Cardiac septum (tissue), 1 donor: ENCODE data around the gene VIPR1. TPM values are rescaled to one million over a fixed set of nuclear protein-coding genes. Genes with fewer than 3 reads are reported as not detected.

Experiments used
- DNase-seq: peaks from one replicate; pipeline ENCODE4 v3.0.0-alpha.2; 2020; ENCODE audit warnings: low spot score
- intact Hi-C: fragments of 100-400 bp; cut with DNase I; formaldehyde crosslinking; loops from one replicate; pipeline ENCODE4 v1.14.0; 2022
- total RNA-seq: library from RNA; stranded (reverse); fragmentation: NEBNext Ultra II Directional; extraction: Animal tissue kit (Norgen Biotek cat#: 25700); gene quantifications from one replicate; pipeline ENCODE4 v1.2.1, GENCODE V29; 2021
- donor health status: DM: no; HTN: no; CAD: no.

VIPR1 gene
- total RNA-seq, 1 donor from 2014 or later = 0.89 TPM

- intact Hi-C loops = no loop called here
- DNase-seq = peak; percentile 49
Observed at GRCh38 chr3:42507252-42507651, 4.8 kb downstream of the VIPR1 start.

DNA sequence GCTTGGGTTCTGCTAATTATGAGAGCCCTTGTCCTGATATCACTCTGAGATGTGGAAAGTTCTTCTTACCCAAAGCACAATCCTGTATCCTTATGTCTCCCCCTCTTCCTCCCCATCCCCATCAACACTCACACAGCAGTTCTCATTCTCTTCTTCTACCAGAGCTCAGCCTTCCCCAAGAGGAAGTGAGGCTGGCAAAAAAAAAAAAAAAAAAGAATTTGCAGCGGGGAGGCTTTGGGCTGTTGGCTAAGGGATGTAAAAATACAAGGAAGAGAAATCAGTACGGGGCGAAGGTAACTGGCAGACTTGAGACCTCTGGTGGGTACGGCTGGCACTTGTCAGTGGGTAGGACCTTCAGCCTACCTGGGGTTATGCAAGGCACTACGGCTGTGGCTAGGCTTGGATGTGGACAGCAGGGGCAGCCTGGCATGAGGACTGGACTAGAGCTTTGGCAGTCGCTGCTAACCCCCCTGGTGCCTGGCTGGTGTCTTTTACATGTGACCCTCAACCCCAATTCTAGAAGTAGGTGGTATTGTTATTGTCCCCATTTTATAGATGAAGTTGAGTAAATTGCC is 5.4 kb downstream of the VIPR1 start:
- intact Hi-C loops = no loop called here
- peak; percentile 71 for DNase-seq

DNA sequence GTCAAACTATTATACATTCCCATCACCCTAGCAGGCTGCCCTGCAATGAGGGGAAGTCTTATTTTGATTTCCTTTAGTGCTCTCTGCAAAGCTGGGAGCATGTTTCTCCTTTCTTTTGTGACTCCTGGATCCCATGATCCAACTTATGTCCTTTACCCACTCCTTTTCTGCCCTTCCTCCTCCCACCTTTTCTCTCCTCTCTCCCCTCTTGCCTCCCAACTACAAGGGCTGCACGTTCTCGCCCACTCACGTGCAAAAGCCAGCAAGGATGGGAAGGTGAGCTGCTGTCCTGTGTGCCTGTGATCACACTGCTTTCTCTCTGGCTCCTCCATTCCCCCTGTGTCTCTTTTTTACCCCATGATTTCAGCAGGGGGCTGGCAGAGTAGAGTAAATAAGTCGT is 6.1 kb downstream of the VIPR1 start:
- intact Hi-C loops = no loop called here
- DNase-seq = no peak

GRCh38 chr3:42509111-42509510 is 6.7 kb downstream of the VIPR1 start:
- DNase-seq = peak; percentile 67
- intact Hi-C loops = no loop called here

- intact Hi-C loops = no loop called here
- DNase-seq = no peak
Observed at GRCh38 chr3:42510325-42510724, 7.9 kb downstream of the VIPR1 start.

DNA sequence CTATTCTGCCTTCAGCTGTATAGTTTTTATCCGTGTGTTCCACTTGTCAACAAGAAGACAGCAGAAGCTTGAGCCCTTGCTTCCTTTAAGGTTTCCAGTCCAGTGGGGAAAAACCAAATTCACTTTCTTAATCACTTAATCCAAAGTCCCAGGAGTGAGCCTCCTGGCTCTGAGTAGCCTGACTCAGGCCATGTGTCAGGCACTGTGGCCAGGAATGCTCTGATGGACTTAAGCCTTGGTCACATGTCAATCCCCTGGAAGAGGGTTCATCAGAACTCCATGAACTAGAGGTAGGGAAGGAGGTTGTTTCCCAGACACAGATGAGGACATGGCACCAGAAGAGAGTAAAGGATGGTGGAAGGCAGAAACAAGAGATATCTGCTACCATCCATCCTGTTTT is 8.8 kb downstream of the VIPR1 start:
- DNase-seq = no peak
- intact Hi-C loops = no loop called here

DNA sequence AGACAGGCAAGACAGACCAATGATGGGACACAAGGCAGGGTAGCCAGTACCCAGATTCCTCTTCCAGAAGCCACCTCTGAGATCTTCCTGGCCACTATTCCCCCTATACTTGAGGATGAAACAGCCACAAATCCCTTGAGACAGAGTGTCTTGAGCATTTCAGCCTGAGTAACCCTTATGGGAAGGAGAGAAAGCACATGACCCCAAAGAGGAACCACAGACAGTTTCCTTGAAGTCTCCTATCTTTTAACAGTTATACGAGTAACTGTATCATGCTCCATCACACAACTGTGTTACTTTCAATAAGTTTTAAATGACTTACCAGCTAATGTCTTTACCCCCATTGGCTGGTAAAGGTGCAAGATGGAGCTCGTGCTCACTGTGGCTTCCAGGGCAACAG is 9.3 kb downstream of the VIPR1 start:
- intact Hi-C loops = no loop called here
- DNase-seq = no peak

DNA sequence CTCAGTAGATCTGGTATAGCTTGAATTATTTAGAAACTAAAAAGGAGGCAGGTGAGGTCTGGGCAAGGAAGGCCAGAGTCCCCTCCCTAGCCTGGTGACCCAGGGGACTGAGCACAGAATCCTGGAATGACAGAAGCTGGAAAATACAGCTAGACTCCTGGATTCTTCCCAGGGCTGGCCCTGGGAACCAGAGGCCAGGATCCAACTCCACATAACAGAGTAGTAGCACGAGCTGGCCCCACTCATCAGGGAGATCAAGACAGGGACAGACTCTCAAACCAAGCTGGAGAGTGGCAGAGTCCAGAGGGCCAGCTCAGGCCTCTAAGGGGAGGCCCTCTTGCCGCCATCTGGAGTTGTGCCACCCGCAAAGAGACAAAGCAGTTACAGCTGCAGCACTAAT is 10.7 kb downstream of the VIPR1 start:
- intact Hi-C loops = no loop called here
- no peak for DNase-seq

- DNase-seq = no peak
- intact Hi-C loops = no loop called here
Observed at GRCh38 chr3:42513521-42513920, 11.1 kb downstream of the VIPR1 start.

DNA sequence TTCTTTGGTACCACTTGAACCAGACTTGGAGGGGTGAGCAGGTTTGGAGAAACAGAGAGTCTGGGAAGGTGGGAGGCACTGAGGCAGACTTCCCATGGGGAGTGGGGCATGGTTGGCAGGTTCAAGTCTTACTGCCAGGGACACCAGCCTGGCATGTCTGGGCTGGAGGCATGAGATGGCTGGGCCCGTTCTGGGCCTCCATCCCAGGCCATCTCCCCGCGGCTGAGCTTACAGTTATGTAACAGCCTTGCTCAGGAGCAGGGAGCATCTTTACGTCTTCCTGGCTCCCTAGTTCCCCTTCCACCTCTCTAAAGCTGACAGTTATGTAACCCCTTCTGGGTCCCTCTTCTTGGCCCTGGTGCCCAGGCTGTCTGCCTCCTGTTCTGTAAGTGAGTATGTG is 12.4 kb downstream of the VIPR1 start:
- DNase-seq = no peak
- intact Hi-C loops = no loop called here

DNA sequence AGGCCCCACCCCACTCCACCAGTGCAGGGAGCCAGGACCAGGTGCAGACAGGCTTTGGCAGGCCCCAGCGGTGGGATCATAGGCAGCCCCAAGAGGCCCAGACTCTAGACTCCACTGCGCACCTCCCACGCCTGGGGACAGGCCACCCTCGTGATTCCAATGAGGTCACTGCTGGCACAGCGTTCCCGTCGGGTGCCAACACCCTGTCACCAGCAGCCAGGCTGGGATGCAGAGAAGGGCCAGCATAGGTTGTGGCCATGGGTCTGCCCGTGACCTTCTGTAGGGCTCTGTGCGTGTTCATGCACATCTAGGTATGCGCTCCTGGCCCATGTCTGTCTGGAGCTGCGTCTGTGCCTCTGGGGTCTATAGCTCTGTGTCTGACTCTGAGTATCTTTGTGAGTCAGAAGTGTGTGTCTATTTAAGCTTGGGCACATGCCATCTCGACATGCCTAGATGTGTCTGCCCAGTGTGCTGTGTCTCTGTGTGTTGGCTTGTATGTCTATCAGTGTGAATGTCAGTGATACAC is 13.0 kb downstream of the VIPR1 start:
- intact Hi-C loops = no loop called here
- DNase-seq = peak; percentile 89

DNA sequence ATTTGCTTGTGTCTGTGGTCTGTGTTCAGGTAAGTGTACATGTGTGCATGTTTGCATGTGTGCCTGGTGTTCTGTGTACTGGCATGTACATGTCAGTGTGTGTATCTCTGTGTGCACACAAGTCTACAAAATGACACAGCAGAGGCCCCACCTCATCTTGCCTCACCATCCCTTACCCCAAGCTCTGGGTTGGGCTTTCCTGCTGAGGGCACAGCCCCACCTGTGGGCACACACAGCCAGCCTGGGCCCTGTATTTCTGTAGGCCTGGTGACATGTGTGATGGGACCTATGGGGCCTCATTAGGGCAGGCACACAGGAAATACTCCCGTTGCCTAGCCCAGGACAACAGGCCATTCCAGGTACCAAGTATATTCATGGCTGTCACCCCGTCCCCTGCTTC is 13.5 kb downstream of the VIPR1 start:
- intact Hi-C loops = no loop called here
- no peak for DNase-seq

DNA sequence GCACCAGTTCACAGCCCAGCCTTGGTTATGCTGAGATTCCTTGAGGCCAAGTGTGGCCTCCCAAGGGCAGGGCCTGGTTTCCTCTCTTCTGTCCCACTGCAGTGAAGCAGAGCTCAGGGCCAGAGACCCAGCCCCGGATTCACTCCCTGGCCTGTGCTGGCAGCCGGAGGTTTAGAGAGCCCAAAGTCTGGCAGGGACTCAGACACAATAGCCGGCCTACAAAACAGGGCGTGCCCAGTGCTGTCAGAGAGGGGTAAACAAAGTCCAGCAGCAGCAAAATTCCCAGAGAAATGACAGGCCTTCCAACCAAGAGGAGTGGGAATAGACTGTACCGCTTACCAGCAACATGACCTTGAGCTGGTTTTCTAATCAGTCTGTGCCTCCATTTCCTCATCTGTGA is 14.0 kb downstream of the VIPR1 start:
- intact Hi-C loops = no loop called here
- no peak for DNase-seq

- intact Hi-C loops = no loop called here
- no peak for DNase-seq
Observed at GRCh38 chr3:42517117-42517516, 14.7 kb downstream of the VIPR1 start.

- intact Hi-C loops = no loop called here
- no peak for DNase-seq
Observed at GRCh38 chr3:42518800-42519567, 16.5 kb downstream of the VIPR1 start.

DNA sequence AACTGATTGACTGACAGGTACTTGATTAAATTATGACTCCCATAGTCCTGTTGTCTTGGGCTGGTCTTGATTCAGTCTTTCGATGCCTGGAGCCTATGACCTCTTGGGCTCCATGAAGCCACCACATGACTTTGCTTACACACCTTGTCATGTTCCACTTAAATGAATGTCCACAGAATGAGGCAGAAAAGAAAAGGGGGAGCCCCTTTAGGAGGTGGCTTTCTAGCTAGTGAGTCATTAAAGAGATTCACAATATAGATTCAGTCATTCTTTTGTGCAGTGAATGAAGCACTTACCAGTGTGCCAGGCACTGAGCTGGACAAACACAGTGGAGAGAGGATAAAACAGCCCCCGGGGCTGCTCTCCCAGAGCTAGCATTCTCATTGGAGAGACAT is 17.1 kb downstream of the VIPR1 start:
- DNase-seq = no peak
- intact Hi-C loops = no loop called here

- intact Hi-C loops = no loop called here
Observed at GRCh38 chr3:42520336-42520735, 17.9 kb downstream of the VIPR1 start.

DNA sequence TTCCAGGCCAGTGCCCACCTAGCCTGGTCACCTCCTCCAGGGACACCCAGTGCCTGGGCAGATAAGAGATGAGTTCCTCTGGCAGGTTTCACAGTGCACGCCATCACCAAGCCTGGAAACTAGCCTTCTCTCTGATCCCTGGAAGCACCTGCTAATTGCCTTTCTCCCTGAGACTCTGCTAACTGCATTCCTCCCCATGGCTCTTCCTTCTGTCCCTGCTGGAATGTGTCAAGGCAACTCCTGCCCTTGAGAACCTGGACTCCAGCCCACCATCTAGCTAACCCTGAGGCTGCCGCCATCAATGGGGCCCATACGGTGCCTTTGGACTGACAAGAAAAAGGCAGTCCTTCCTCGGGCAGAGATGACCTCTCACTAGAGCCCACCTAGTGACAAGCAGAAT is 18.5 kb downstream of the VIPR1 start:
- intact Hi-C loops = no loop called here
- no peak for DNase-seq

More at GRCh38 chr3:42520336-42520735, 17.9 kb downstream of the VIPR1 start:
- no peak for DNase-seq

DNA sequence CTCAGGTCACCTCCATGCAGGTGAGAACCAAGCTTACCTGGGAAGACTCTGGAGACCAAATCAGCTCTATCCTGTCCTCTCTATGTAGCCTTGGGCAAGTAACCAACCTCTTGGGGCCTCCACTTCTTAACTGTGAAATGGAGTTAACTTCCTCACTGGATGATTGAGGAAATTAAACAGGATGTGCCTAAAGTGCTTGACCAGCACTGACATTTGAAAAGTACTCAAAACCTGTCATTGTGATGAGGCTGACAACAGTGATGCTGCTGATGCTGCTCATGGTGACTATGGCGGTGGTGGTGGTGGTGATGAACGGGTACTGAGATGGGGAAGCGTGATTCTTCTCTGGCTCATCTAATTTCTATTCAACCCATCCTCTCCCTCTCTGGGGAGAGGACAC is 22.3 kb downstream of the VIPR1 start:
- no peak for DNase-seq
- intact Hi-C loops = no loop called here

- intact Hi-C loops = no loop called here
- DNase-seq = no peak
Observed at GRCh38 chr3:42525212-42525611, 22.8 kb downstream of the VIPR1 start.

- DNase-seq = no peak
- intact Hi-C loops = no loop called here
Observed at GRCh38 chr3:42525736-42526345, 23.4 kb downstream of the VIPR1 start.
